GM19324 (cell line): ENCODE measurements around the gene IFIT3.
A peak's percentile ranks its signal among the peaks of the same experiment; 100 is the strongest.
"Not testable (repeated sequence)": the region's sequence is repeated elsewhere in the genome, so short reads cannot be mapped to it uniquely, and the experiment has no call there.

Experiments
- ATAC-seq: cut with Tn5 transposase; IDR thresholded peaks from one replicate; pipeline ENCODE4 v1.9.1; 2021; ENCODE audit warnings: mild to moderate bottlenecking, moderate library complexity; ENCODE audit not compliant: unreplicated experiment, low FRiP score

IFIT3 gene, protein sequence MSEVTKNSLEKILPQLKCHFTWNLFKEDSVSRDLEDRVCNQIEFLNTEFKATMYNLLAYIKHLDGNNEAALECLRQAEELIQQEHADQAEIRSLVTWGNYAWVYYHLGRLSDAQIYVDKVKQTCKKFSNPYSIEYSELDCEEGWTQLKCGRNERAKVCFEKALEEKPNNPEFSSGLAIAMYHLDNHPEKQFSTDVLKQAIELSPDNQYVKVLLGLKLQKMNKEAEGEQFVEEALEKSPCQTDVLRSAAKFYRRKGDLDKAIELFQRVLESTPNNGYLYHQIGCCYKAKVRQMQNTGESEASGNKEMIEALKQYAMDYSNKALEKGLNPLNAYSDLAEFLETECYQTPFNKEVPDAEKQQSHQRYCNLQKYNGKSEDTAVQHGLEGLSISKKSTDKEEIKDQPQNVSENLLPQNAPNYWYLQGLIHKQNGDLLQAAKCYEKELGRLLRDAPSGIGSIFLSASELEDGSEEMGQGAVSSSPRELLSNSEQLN

DNA sequence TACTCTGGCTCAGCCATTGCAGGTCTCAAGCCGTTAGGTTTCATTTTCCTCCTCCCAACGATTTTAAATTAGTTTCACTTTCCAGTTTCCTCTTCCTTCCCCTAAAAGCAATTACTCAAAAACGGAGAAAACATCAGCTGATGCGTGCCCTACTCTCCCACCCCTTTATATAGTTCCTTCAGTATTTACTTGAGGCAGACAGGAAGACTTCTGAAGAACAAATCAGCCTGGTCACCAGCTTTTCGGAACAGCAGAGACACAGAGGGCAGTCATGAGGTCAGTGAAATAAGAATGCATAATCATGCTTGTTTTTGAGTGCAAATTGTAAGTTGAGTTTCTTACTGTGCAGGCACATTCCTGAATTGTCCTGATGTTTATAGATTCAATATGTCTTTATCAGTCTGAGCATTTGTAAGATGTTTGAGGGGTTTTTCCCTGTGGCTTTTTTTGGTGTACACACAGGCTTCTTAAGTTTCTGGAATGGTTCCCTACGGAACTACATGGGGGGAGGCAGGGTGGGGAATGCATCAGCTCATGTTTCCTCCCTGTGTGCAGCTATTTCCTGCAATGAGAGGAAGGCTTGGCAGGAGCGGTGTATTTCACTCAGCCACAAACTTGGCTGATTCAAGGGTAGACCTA lies at the start of gene IFIT3:
TSS of gene IFIT3 (plus strand) at position 195 of the 639 bp plus-strand sequence. CDS start at position 272, 77 bp downstream.
- no peak for ATAC-seq

DNA sequence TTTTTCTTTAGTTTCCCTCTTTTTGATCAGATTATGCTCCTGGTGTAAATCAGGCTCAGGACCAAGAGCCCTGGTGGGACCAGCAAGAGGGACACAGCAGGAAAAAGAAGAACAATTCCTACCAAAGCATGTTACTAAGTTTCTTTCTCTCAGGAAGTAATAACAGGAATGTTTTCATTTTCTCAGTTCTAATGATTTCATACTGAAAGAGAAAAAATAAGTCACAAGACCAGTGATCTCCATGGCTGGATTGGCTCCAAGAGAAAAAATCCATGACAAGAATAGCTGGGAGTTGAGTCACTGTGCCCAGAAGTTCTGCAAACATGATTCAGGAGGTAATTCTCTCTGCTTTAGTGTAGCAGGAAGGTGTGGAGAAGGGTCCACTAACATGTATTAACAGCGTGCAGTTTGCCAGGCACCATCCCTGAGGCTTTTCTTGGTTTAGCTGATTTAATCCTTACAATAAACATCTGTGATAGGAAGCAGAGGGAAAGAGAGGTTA lies 49.7 kb upstream of the IFIT3 start:
- ATAC-seq = no peak

DNA sequence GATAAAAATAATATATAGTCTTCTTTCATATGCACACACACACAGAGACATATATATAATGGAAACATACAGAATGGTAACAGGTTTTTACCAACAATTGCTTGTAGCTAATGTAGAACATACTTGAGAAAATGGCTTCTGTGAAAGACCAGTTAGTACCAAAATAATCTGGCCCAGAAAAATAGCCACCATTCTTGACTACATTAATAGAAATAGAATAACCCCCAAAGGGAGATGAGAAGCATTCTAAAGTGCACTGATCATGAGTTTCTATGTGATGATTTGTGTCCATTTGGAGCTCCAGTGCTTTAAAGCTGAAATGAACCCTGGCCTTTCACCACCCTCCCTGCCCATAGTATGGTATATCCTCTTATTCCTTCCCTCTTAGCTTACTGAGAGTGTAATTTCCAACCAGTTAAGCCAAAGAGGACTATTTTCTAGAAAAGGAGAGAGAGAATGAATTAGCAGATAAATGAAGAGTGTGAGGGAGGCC lies 48.9 kb upstream of the IFIT3 start:
- no peak for ATAC-seq

DNA sequence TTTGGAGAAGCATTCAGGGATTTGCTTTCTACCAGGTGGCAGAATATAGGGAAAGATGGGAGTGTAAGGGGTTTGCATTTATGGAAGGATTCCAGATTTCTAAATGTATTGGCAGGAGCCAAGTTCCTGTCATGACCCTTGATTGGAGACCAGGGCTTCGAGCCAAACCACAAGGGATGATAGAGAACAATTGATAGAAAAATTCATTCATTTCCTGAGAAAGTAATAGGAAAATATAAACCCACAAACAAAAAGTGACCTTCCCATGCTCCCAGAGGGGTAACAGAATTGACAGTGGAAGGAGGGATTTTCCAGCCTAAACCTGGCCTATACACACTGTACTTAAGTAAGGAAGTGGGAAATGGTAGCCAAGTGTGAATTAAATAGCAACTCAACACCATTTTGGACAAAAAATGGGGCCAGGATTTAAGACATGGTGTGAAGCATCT lies 48.4 kb upstream of the IFIT3 start:
- no peak for ATAC-seq

DNA sequence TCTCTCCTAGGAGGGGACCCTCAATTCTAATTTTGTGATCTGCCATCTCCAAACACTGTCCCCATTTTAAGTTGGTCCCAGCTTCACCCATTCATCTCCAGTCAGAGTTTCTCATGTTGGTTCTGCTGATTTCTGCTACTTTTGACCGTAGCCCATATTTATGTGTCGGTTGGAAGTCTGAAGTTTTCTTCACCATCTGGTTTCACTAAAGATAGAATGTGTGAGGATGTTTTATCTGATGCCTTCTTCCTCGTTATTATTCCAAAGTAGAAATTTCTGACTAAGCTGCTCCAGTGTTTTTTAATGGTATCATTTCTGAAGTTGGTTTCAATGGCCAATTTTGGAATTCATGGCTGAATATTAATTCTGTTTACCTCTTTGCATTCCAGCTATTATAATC lies 47.3 kb upstream of the IFIT3 start:
- ATAC-seq = no peak

DNA sequence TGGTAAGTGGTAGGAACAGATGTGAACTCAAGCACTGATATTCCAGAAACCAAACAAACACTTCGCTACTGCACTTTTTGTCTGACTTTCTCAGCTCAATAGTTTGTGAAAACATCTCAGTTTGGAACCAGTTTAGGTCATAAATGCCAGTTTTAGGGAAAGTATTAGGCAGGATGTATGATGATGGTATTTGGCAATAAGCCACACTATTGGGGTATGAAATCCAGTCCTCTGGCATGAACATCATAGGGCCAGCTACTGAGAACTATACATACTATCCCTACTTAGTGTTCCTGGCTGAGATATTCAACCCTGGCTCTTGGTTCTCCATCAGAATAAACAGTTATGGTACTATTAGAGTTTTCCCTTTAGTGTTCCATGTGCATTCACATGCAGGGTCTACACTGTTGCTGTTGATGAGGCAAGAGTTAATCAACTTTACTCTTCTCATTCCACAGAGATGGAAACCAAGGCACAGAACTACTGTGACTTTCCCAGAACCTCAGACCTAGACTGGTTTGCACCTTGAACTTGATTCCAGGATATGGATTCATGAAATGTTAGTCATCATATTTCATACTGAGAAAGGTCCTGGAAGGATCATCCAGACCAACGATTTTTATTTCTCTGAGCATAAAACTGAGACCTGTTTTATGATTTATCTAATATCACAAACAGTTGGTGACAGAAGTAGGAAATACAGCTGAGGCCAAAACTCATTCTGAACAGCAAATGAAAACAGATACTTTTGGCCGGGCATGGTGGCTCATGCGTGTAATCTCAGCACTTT lies 46.0 kb upstream of the IFIT3 start:
- ATAC-seq = no peak

DNA sequence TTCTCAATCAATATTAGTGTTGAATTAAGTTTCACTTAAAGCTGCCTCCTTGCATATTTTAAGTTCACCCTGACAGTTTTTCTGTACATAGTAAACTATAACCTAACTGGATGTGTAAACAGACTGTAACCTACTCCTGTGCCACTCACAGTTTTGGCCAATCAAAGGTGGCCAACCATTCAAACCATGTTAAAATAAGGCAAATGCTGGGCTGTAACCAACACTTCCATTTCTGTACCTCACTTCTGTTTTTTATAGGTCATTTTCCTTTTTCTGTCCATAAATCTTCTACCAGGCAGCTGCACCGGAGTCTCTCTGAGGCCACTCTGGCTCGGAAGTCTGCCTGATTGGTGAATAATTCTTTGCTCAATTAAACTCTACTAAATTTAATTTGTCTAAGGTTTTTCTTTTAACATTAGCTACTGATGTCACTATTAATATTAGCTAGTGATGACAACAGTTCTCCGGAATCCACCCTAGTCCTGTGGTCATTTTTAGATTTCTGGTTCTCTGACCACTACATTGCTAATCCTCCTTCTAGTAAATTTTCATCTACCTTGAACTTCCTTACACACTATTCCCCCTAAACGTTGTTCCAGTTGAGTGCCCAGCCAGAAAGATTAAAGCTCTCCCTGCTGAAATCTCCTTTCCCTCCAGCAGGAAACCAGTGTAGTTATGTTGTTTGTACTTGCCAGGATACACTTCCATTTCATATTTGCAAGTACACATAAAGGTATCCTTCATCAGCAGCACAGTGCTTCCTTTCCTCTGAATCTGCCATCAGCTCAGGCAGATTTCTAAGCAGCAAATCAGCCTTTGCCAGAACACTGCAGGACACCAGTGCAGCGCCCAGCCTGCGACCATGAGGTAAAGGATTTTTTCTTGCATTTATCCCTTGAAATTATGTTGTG lies 44.5 kb upstream of the IFIT3 start:
- no peak for ATAC-seq

DNA sequence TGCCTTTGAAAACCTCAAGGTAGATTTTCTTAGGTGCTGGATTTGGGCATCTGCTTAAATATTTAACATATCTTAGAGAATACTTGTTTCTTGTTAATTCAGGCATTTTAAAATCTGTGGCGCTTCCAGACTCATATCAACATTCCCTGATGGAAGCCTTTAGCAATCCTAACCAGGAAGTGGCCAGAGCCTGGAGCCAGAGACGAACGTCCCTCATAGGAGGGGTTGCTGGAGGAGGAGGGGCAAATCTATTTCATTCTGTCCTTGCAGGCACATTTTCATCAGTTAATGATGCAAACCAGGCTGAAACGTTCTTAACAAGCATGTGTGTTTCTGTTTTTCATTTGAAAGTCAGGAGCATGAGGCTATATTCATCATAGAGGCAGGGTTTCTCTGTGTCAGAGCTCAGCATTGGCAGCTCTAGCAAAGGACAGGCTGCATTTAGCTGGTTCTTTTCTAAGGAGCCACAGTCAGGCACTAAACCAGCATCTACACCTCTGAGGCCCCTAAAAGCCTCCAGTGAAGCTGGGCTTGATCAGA lies 43.8 kb upstream of the IFIT3 start:
- no peak for ATAC-seq

DNA sequence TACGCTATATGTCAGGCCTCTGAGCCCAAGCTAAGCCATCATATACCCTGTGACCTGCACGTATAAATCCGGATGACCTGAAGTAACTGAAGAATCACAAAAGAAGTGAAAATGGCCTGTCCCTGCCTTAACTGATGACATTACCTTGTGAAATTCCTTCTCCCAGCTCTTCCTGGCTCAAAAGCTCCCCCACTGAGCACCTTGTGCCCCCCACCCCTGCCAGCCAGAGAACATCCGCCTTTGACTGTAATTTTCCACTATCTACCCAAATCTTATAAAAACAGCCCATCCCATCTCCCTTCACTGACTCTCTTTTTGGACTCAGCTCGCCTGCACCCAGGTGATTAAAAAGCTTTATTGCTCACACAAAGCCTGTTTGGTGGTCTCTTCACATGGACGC lies 43.1 kb upstream of the IFIT3 start:
- ATAC-seq = not testable (repeated sequence)

DNA sequence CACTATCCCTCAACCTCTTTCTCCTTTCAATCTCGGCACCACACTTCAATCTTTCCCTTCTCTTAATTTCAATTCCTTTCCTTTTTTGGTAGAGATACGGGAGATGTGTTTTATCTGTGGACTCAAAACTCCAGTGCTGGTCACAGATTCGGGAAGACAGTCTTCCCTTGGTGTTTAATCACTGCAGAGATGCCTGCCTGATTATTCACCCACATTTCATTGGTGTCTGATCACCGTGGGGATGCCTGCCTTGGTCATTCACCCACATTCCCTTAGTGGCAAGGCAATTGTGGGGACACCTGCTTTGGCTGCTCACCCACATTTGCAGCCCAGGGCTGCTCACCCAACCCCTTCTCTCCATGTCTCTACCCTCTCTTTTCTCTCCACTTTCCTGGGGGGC lies 42.5 kb upstream of the IFIT3 start:
- ATAC-seq = not testable (repeated sequence)

DNA sequence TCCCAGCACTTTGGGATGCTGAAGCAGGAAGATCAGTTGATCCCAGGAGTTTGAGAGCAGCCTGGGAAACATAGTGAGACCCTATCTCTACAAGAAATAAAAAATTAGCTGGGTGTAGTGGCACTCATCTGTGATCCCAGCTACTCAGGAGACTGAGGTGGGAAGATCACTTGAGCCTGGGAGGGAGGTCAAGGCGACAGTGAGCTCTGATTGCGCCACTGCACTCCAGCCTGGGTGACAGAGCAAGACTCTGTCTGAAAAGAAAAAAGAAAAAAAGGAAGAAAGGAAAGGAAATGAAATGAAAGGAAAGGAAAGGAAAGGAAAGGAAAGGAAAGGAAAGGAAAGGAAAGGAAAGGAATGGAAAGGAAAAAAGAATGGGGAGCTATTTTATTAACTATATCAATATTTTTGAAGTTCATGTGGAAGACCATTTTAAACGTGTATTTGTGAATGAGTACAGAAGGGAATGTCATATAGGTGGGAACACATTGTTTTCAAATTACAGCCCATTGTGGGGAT lies 33.0 kb upstream of the IFIT3 start:
- ATAC-seq = no peak

DNA sequence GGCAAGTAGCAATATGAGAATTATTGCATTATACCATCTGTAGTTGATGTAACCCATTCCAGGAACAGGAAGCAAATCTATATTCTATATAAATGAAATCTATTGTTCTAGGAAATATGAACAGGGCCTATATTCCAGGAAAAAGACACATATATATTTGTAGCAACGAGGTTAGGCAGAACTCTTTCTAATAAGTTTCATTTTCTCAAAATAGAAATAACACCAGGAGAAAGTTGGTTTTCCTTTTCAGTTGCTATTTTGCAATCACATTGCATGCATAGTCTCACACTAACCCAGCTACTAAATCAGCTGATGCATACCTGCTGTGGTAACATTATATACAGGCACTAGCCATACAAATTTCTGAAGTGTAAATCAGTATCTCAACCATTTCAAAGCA lies 32.2 kb upstream of the IFIT3 start:
- no peak for ATAC-seq

DNA sequence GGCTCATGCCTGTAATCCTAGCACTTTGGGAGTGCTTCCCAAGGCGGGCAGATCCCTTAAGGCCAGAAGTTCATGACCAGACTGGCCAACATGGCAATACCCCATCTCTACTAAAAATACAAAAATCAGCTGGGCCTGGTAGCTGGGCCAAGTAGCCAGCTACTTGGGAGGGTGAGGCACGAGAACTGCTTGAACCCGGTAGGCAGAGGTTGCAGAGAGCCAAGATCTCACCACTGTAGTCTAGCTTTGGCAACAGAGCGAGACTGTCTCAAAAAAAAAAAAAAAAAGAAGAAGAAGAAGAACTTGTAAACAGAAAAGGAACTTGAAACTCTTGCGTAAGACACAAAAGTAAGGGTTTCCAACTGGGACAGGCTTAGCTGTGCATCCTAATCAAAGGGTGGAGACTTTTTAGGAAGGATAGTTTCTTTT lies 31.6 kb upstream of the IFIT3 start:
- no peak for ATAC-seq

DNA sequence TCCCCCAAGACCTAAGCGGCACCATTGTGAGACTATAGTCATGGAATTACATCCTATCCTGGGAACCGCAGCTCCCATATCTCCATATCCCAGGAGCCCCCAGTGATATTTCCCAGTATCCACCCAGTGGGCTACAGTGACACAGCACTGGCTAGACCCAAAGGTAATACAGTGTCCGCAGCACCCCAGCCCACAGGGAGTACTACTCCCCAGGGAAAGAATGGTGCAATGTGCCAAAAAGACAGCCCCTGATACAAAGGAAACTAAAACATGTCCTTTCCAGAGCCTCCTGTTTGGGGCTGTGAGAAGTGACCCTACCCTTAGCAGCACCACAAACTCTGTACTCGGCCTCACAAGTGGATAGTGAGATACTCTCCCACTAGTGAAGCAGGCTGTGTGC lies 30.4 kb upstream of the IFIT3 start:
- no peak for ATAC-seq

DNA sequence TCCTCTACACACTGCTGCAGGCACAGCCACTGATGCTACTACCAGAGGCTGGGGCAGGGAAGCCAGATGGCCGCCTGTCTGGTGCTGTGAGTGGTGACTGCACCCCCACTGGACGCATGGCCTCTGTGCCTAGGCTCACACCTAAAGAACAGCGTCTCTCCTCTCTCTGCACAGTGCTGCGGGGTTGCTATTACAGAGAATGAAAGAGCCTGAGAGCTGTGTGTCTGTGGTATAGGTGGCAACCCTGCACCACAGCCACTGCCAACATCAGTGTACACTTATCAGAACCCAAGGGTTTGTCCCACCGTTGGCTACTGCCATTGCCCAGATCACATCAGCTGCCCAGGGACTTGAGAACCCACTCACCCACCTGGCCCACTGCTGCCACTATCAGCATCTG lies 30.0 kb upstream of the IFIT3 start:
- no peak for ATAC-seq

DNA sequence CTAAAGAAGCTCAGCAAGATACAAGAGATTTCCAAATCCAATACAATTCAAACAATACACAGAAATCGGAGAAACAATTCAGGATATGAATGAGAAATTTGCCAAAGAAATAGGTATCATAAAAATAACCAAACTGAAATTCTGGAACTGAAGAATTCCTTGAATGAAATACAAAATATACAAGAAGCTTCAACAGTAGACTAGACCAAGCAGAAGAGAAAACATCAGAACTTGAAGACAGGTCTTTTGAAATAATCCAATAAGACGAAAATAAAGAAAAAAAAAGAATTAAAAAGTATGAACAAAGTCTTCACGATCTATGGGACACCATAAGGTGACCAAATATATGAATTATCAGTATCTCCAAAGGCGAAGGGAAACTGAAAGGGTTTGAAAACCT lies 28.8 kb upstream of the IFIT3 start:
- ATAC-seq = no peak

DNA sequence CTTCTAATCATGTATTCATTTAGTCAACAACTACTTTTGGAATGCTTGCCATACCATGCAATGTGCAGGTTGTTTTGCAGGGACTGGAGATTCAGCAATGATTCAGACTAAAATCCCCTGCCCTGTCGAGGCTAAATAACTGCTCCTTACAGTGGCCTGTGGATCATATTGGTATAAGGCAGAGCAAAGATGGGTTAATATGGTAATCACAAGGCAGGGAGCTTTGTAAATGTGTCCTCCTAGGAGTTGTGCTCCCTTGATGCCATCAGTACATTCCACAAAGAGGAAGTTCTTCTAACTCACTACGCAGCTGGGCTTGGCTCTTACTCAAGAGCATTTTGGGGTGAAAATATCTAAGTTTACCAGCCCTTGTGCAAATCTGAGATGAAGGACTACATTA lies 26.6 kb upstream of the IFIT3 start:
- ATAC-seq = no peak

DNA sequence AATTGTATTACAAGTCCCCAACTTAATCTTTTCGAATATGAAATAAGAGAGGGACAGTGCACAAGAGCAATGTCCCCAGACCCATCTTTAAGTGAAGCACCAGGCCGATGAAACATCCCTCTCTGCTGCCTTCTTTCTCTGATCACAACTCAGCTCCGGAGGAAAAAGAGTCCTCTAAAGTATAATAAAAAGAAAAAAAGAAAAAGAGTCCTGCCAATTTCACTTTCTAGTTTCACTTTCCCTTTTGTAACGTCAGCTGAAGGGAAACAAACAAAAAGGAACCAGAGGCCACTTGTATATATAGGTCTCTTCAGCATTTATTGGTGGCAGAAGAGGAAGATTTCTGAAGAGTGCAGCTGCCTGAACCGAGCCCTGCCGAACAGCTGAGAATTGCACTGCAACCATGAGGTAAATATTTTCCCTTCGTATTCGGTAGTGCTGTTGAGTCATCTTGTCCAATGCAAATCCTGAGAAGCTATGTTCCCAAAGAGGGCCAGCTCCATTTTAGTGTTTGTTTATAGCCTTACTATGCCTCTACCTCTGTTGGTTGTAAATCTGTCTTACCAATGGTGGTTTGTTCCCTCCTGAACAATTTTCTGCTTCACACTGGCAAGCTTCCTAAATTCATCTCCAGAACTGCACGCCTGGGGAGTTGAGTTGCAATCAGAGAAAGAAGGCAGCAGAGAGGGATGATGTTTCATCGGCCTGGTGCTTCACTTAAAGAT lies 25.9 kb upstream of the IFIT3 start, which contains the start of gene IFIT2:
TSS of gene IFIT2 (plus strand) at position 326 of the 725 bp plus-strand sequence. CDS start at position 404, 78 bp downstream.
- ATAC-seq = peak; percentile 62
